Measurements from ENCODE around the gene CECR2.
"Not testable (repeated sequence)": the region's sequence is repeated elsewhere in the genome, so short reads cannot be mapped to it uniquely, and the experiment has no call there.

CECR2 gene

GRCh38 chr22:17410576-17410975 is 41.3 kb downstream of the CECR2 start:
- no peak overlapping the region for H3K4me3 ChIP-seq (ENCODE audit: low read length)
- no peak for DNase-seq (ENCODE audit: low read depth)
- TF ChIP-seq CTCF (IDR thresholded peaks at IDR 0.05; ENCODE audit: insufficient read depth, low read depth, low read length, missing control alignments) = no peak

- H3K4me3 ChIP-seq (ENCODE audit: low read length) = no peak overlapping the region
- TF ChIP-seq CTCF (IDR thresholded peaks at IDR 0.05; ENCODE audit: insufficient read depth, low read depth, low read length, missing control alignments) = no peak
- DNase-seq (ENCODE audit: low read depth) = no peak
Observed at GRCh38 chr22:17411213-17411612, 42.0 kb downstream of the CECR2 start.

GRCh38 chr22:17412232-17412631 is 43.0 kb downstream of the CECR2 start:
- no peak for DNase-seq (ENCODE audit: low read depth)
- no peak for TF ChIP-seq CTCF (IDR thresholded peaks at IDR 0.05; ENCODE audit: insufficient read depth, low read depth, low read length, missing control alignments)
- no peak overlapping the region for H3K4me3 ChIP-seq (ENCODE audit: low read length)

GRCh38 chr22:17418890-17419324 is 49.6 kb downstream of the CECR2 start:
- no peak for TF ChIP-seq CTCF (IDR thresholded peaks at IDR 0.05; ENCODE audit: insufficient read depth, low read depth, low read length, missing control alignments)
- no peak for DNase-seq (ENCODE audit: low read depth)
- H3K4me3 ChIP-seq (ENCODE audit: low read length) = no peak overlapping the region

- no peak for TF ChIP-seq CTCF (IDR thresholded peaks at IDR 0.05; ENCODE audit: insufficient read depth, low read depth, low read length, missing control alignments)
- H3K4me3 ChIP-seq (ENCODE audit: low read length) = no peak overlapping the region
- no peak for DNase-seq (ENCODE audit: low read depth)
Observed at GRCh38 chr22:17419348-17419747, 50.1 kb downstream of the CECR2 start.

GRCh38 chr22:17422736-17423343 is 53.6 kb downstream of the CECR2 start:
- H3K4me3 ChIP-seq (ENCODE audit: low read length) = no peak overlapping the region
- TF ChIP-seq CTCF (IDR thresholded peaks at IDR 0.05; ENCODE audit: insufficient read depth, low read depth, low read length, missing control alignments) = no peak
- DNase-seq (ENCODE audit: low read depth) = no peak

GRCh38 chr22:17423616-17424015 is 54.4 kb downstream of the CECR2 start:
- H3K4me3 ChIP-seq (ENCODE audit: low read length) = no peak overlapping the region
- DNase-seq (ENCODE audit: low read depth) = no peak
- no peak for TF ChIP-seq CTCF (IDR thresholded peaks at IDR 0.05; ENCODE audit: insufficient read depth, low read depth, low read length, missing control alignments)

GRCh38 chr22:17427528-17427927 is 58.3 kb downstream of the CECR2 start:
- not testable (repeated sequence) for DNase-seq (ENCODE audit: low read depth); H3K4me3 ChIP-seq (ENCODE audit: low read length)
